ENCODE results near the gene PERM1.

DNA sequence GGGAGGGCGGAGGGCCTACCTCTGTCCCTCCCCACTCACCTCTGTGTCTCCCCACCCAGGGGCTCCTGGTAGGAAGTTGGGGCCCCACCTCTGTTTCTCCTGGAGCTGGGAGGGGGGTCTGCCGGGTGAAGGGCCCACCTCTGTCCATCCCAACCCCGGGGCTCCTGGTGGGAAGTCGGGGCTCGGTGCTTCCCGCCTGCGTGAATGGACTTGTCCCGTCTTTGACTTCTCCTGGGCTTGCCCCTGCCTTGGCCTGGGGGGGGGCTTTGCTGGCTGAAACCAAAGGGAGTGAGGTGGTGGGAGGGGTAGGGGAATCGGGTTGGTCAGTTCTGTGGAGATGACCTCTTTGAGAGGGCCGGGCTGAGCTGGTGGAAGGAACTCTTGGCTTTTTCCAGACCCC, 43.8 kb upstream of the PERM1 start:
- no peak for TF ChIP-seq STAT6 (CRISPR knock-in tag; conservative IDR thresholded peaks at IDR 0.05; ENCODE audit: low read depth)
- TF ChIP-seq, protein P1, sequence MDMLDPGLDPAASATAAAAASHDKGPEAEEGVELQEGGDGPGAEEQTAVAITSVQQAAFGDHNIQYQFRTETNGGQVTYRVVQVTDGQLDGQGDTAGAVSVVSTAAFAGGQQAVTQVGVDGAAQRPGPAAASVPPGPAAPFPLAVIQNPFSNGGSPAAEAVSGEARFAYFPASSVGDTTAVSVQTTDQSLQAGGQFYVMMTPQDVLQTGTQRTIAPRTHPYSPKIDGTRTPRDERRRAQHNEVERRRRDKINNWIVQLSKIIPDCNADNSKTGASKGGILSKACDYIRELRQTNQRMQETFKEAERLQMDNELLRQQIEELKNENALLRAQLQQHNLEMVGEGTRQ (CRISPR knock-in tag; IDR thresholded peaks at IDR 0.05): no peak
- no peak for TF ChIP-seq CTCF (IDR thresholded peaks at IDR 0.05)
- TF ChIP-seq AFF4 (CRISPR knock-in tag; IDR thresholded peaks at IDR 0.05; ENCODE audit: borderline replicate concordance): no peak
- no peak for TF ChIP-seq ESRRA (CRISPR knock-in tag; IDR thresholded peaks at IDR 0.05; ENCODE audit: borderline replicate concordance)
- TF ChIP-seq, protein P2, sequence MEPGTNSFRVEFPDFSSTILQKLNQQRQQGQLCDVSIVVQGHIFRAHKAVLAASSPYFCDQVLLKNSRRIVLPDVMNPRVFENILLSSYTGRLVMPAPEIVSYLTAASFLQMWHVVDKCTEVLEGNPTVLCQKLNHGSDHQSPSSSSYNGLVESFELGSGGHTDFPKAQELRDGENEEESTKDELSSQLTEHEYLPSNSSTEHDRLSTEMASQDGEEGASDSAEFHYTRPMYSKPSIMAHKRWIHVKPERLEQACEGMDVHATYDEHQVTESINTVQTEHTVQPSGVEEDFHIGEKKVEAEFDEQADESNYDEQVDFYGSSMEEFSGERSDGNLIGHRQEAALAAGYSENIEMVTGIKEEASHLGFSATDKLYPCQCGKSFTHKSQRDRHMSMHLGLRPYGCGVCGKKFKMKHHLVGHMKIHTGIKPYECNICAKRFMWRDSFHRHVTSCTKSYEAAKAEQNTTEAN (CRISPR knock-in tag; IDR thresholded peaks at IDR 0.05): no peak

Data from WTC11 (cell line).